HEK293 (cell line): ENCODE measurements around the gene PPIL4.

Experiments used
- CTCF ChIA-PET: fragments of 350-600 bp; formaldehyde crosslinking; extraction: SDS; loops from one replicate; lab custom pipeline; 2021; ENCODE audit warnings: antibody characterized with exemption; lab: Yijun Ruan, JAX
- POLR2A ChIA-PET: fragments of 300-600 bp; formaldehyde crosslinking; extraction: SDS; loops from one replicate; lab custom pipeline; 2020; ENCODE audit warnings: antibody characterized with exemption, inconsistent platforms; lab: Yijun Ruan, JAX
- H3K27ac ChIP-seq: fragments of 200-500 bp; sonication (Bioruptor generic); 2 replicates; pipeline ENCODE4 v1.5.1; 2014; ENCODE audit warnings: low read depth, low read length, control low read depth, inconsistent platforms; ENCODE audit errors: extremely low read depth
- H3K36me3 ChIP-seq, 2 experiments: fragments of 200-500 bp in 1 of 2; sonication (Bioruptor generic) in 1 of 2; 1 replicate in 1 of 2; 2 replicates in 1 of 2; pipeline ENCODE4 v1.5.1; 2014 to 2017; ENCODE audit warnings: inconsistent platforms in 2 of 2, low read length in 2 of 2; ENCODE audit not compliant: control insufficient read depth in 2 of 2, insufficient read depth in 1 of 2
- H3K4me1 ChIP-seq: fragments of 200-500 bp; sonication (Bioruptor generic); 2 replicates; pipeline ENCODE4 v1.5.1; 2014; ENCODE audit warnings: mild to moderate bottlenecking, low read length, inconsistent platforms; ENCODE audit not compliant: control insufficient read depth, insufficient read depth
- H3K4me3 ChIP-seq: 2 replicates; pipeline ENCODE4 v1.5.1; 2011; ENCODE audit warnings: low read depth, mild to moderate bottlenecking, control low read depth, low read length, moderate library complexity
- H3K9me3 ChIP-seq: fragments of 200-500 bp; sonication (Bioruptor generic); 2 replicates; pipeline ENCODE4 v1.5.1; 2014; ENCODE audit warnings: low read depth, low read length, inconsistent platforms; ENCODE audit not compliant: control insufficient read depth, insufficient read depth
- GFI1B ChIP-seq: fragments of 450-650 bp; formaldehyde crosslinking; IDR thresholded peaks from 2 replicates; pipeline ENCODE4 v1.5.1; 2016; ENCODE audit warnings: missing biosample characterization, missing genetic modification characterization
- GLI4 ChIP-seq: fragments of 450-650 bp; formaldehyde crosslinking; IDR thresholded peaks from 2 replicates; pipeline ENCODE4 v1.5.1; 2016; ENCODE audit warnings: missing biosample characterization, missing genetic modification characterization
- OSR2 ChIP-seq: fragments of 450-650 bp; formaldehyde crosslinking; IDR thresholded peaks from 2 replicates; pipeline ENCODE4 v1.5.1; 2016; ENCODE audit warnings: missing biosample characterization, missing genetic modification characterization
- OVOL3 ChIP-seq: fragments of 450-650 bp; formaldehyde crosslinking; IDR thresholded peaks from 2 replicates; pipeline ENCODE4 v1.5.1; 2016; ENCODE audit warnings: missing biosample characterization, missing genetic modification characterization
- YY2 ChIP-seq: fragments of 450-650 bp; formaldehyde crosslinking; IDR thresholded peaks from 2 replicates; pipeline ENCODE4 v1.5.1; 2016; ENCODE audit warnings: missing biosample characterization, missing genetic modification characterization
- ZEB2 ChIP-seq: fragments of 450-650 bp; formaldehyde crosslinking; IDR thresholded peaks from 2 replicates; pipeline ENCODE4 v1.5.1; 2016; ENCODE audit warnings: missing biosample characterization, missing genetic modification characterization
- ZFHX2 ChIP-seq: fragments of 450-650 bp; formaldehyde crosslinking; conservative IDR thresholded peaks from 2 replicates; pipeline ENCODE4 v1.5.1; 2016; ENCODE audit warnings: missing biosample characterization, missing genetic modification characterization
- ZFP37 ChIP-seq: fragments of 450-650 bp; formaldehyde crosslinking; IDR thresholded peaks from 2 replicates; pipeline ENCODE4 v1.5.1; 2016; ENCODE audit warnings: missing biosample characterization, missing genetic modification characterization
- ZNF274 ChIP-seq, 2 experiments: fragments of 200-500 bp in 1 of 2; fragments of 450-650 bp in 1 of 2; sonication (Bioruptor generic) in 1 of 2; formaldehyde crosslinking in 1 of 2; IDR thresholded peaks; 2 replicates each; pipeline versions ENCODE4 v1.5.1 to v1.6.1; 2014 to 2016; ENCODE audit warnings: borderline replicate concordance in 1 of 2, inconsistent platforms in 1 of 2, low read length in 1 of 2, missing biosample characterization in 1 of 2, missing genetic modification characterization in 1 of 2
- ZNF311 ChIP-seq: fragments of 450-650 bp; formaldehyde crosslinking; IDR thresholded peaks from 2 replicates; pipeline ENCODE4 v1.5.1; 2017; ENCODE audit warnings: missing biosample characterization, missing genetic modification characterization, borderline replicate concordance
- ZNF324 ChIP-seq: fragments of 450-650 bp; formaldehyde crosslinking; IDR thresholded peaks from 2 replicates; pipeline ENCODE4 v1.5.1; 2016; ENCODE audit warnings: missing biosample characterization, missing genetic modification characterization
- ZNF548 ChIP-seq: fragments of 450-650 bp; formaldehyde crosslinking; IDR thresholded peaks from 2 replicates; pipeline ENCODE4 v1.5.1; 2016; ENCODE audit warnings: missing biosample characterization, missing genetic modification characterization
- ZNF571 ChIP-seq: fragments of 450-650 bp; formaldehyde crosslinking; IDR thresholded peaks from 2 replicates; pipeline ENCODE4 v1.5.0; 2017; ENCODE audit warnings: missing biosample characterization, missing genetic modification characterization
- ZNF626 ChIP-seq: fragments of 450-650 bp; sonication (Bioruptor Pico); formaldehyde crosslinking; IDR thresholded peaks from 2 replicates; pipeline ENCODE4 v1.5.1; 2018; ENCODE audit warnings: missing biosample characterization, missing genetic modification characterization, inconsistent platforms
- ZNF76 ChIP-seq: fragments of 450-650 bp; formaldehyde crosslinking; IDR thresholded peaks from 2 replicates; pipeline ENCODE4; 2016; ENCODE audit warnings: low read depth, missing biosample characterization, missing genetic modification characterization, borderline replicate concordance
- ZSCAN23 ChIP-seq: fragments of 450-650 bp; formaldehyde crosslinking; IDR thresholded peaks from 2 replicates; pipeline ENCODE4 v1.5.1; 2016; ENCODE audit warnings: missing biosample characterization, missing genetic modification characterization
- ZSCAN30 ChIP-seq: fragments of 450-650 bp; IDR thresholded peaks from 2 replicates; pipeline ENCODE4 v1.5.1; 2018; ENCODE audit warnings: missing biosample characterization, mild to moderate bottlenecking, missing genetic modification characterization, moderate library complexity
- TF ChIP-seq, protein P1 (sequence below): fragments of 450-650 bp; formaldehyde crosslinking; IDR thresholded peaks from 2 replicates; pipeline ENCODE4 v1.5.1; 2016; ENCODE audit warnings: missing biosample characterization, missing genetic modification characterization
- TF ChIP-seq, protein P2 (sequence below): fragments of 450-650 bp; formaldehyde crosslinking; IDR thresholded peaks from 2 replicates; pipeline ENCODE4 v1.5.1; 2016; ENCODE audit warnings: missing biosample characterization, missing genetic modification characterization
- TF ChIP-seq, protein P3 (sequence below): fragments of 450-650 bp; formaldehyde crosslinking; IDR thresholded peaks from 2 replicates; pipeline ENCODE4 v1.5.1; 2016; ENCODE audit warnings: missing biosample characterization, missing genetic modification characterization
- TF ChIP-seq, protein P4 (sequence below): fragments of 450-650 bp; formaldehyde crosslinking; IDR thresholded peaks from 2 replicates; pipeline ENCODE4 v1.5.1; 2016; ENCODE audit warnings: missing biosample characterization, missing genetic modification characterization
- TF ChIP-seq, protein P5 (sequence below): fragments of 450-650 bp; formaldehyde crosslinking; IDR thresholded peaks from 2 replicates; pipeline ENCODE4 v1.5.1; 2017; ENCODE audit warnings: missing biosample characterization, missing genetic modification characterization
- TF ChIP-seq, protein P6 (sequence below): fragments of 450-650 bp; formaldehyde crosslinking; optimal IDR thresholded peaks from 2 replicates; pipeline ENCODE3; 2016; ENCODE audit warnings: missing biosample characterization, mild to moderate bottlenecking, missing genetic modification characterization

Gene PPIL4, protein sequence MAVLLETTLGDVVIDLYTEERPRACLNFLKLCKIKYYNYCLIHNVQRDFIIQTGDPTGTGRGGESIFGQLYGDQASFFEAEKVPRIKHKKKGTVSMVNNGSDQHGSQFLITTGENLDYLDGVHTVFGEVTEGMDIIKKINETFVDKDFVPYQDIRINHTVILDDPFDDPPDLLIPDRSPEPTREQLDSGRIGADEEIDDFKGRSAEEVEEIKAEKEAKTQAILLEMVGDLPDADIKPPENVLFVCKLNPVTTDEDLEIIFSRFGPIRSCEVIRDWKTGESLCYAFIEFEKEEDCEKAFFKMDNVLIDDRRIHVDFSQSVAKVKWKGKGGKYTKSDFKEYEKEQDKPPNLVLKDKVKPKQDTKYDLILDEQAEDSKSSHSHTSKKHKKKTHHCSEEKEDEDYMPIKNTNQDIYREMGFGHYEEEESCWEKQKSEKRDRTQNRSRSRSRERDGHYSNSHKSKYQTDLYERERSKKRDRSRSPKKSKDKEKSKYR

DNA sequence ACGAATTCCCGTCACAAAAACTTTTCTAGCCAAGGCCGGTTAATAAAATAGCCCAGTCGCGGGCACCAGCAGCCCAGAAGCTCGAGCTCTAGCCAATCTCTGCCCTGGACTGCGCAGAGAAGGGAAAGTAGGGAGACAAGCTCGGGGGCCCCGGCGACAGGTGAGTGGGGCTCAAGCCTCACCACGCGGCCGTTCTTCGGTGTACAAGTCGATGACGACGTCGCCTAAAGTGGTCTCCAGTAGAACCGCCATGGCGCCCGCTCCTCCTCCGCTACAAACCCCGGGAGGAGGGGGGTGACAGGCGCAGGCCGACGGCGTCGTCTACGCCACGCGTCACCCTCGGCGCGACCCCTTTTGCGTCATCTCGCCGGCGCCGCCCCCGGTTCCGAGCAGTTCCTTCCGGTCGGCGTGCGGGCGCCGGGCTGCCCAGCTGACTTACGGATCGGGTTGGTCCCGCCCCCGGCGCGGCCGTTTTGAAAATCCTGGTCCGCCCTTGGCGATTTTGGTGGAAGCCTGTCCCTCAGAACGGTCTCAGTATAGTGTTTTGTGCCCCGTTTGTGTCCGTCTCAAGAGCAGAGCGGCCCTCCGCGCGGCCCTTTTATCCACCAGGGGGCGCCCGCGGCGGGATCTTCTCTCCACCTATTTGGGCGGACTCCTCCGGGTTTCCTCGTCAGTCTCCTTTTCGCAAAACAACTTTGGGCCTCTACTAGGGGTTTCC, at the start of gene PPIL4:
PPIL4 (minus strand) TSS at position 290 of the 718 bp plus-strand sequence; CDS start at position 252, 38 bp downstream.
- peaks cover 3% of the 10 kb centered on the region; the same call in 1 of the 2 replicates for H3K4me1 ChIP-seq
- peaks cover under 1 to 3% of the 10 kb centered on the region in 2 experiments; a peak in 2 of 3 replicates for H3K36me3 ChIP-seq
- H3K27ac ChIP-seq: peak within 1 kb of the TSS; percentile 79
- ChIA-PET CTCF (interaction anchor here (0.6 to 2.8 kb wide), 17 partner anchors 9 to 536 kb away, joined by 3 to 14 read pairs (median 4); partner anchors contain the start of gene NUP43), POLR2A (interaction anchor here (0.5 to 3.3 kb wide), 7 partner anchors 15 to 204 kb away, joined by 3 to 11 read pairs (median 4); partner anchors contain the start of genes GINM1, LATS1 and PCMT1)
- no peaks in the 10 kb centered on the region for H3K9me3 ChIP-seq
- H3K4me3 ChIP-seq: peak within 1 kb of the TSS; percentile 79
- TF ChIP-seq ZFP37 (tag by site-specific recombination) (0 out of 2 replicates have a peak, but pooled peaks have one; percentile 25), ZNF311 (no peak), GFI1B (tag by site-specific recombination) (no peak), GLI4 (tag by site-specific recombination) (no peak), ZNF274 (IDR thresholded peaks at IDR 0.05; ENCODE audit: low read length) (no peak), ZNF274 (tag by site-specific recombination; IDR thresholded peaks at IDR 0.05; ENCODE audit: borderline replicate concordance) (no peak), ZSCAN23 (tag by site-specific recombination) (0 out of 2 replicates have a peak, but pooled peaks have one; percentile 9), OVOL3 (peak; percentile 66), ZNF571 (tag by site-specific recombination) (no peak), ZNF548 (tag by site-specific recombination) (no peak), ZFHX2 (tag by site-specific recombination) (peak; percentile 84), YY2 (tag by site-specific recombination) (peak; percentile 65; the same call in 1 of the 2 replicates), ZSCAN30 (tag by site-specific recombination) (peak; percentile 85), ZNF626 (tag by site-specific recombination) (no peak), ZNF76 (tag by site-specific recombination) (peak; percentile 67; the same call in 1 of the 2 replicates), ZNF324 (peak; percentile 73; the same call in 1 of the 2 replicates), ZEB2 (tag by site-specific recombination) (peak; percentile 100), OSR2 (tag by site-specific recombination) (no peak)
- TF ChIP-seq, protein P1, sequence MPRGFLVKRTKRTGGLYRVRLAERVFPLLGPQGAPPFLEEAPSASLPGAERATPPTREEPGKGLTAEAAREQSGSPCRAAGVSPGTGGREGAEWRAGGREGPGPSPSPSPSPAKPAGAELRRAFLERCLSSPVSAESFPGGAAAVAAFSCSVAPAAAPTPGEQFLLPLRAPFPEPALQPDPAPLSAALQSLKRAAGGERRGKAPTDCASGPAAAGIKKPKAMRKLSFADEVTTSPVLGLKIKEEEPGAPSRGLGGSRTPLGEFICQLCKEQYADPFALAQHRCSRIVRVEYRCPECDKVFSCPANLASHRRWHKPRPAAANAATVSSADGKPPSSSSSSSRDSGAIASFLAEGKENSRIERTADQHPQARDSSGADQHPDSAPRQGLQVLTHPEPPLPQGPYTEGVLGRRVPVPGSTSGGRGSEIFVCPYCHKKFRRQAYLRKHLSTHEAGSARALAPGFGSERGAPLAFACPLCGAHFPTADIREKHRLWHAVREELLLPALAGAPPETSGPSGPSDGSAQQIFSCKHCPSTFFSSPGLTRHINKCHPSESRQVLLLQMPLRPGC (tag by site-specific recombination): peak; percentile 85
- TF ChIP-seq, protein P2, sequence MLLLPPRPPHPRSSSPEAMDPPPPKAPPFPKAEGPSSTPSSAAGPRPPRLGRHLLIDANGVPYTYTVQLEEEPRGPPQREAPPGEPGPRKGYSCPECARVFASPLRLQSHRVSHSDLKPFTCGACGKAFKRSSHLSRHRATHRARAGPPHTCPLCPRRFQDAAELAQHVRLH (tag by site-specific recombination): peak; percentile 96
- TF ChIP-seq, protein P3, sequence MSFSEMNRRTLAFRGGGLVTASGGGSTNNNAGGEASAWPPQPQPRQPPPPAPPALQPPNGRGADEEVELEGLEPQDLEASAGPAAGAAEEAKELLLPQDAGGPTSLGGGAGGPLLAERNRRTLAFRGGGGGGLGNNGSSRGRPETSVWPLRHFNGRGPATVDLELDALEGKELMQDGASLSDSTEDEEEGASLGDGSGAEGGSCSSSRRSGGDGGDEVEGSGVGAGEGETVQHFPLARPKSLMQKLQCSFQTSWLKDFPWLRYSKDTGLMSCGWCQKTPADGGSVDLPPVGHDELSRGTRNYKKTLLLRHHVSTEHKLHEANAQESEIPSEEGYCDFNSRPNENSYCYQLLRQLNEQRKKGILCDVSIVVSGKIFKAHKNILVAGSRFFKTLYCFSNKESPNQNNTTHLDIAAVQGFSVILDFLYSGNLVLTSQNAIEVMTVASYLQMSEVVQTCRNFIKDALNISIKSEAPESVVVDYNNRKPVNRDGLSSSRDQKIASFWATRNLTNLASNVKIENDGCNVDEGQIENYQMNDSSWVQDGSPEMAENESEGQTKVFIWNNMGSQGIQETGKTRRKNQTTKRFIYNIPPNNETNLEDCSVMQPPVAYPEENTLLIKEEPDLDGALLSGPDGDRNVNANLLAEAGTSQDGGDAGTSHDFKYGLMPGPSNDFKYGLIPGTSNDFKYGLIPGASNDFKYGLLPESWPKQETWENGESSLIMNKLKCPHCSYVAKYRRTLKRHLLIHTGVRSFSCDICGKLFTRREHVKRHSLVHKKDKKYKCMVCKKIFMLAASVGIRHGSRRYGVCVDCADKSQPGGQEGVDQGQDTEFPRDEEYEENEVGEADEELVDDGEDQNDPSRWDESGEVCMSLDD: peak; percentile 58; the same call in 1 of the 2 replicates
- TF ChIP-seq, protein P4, sequence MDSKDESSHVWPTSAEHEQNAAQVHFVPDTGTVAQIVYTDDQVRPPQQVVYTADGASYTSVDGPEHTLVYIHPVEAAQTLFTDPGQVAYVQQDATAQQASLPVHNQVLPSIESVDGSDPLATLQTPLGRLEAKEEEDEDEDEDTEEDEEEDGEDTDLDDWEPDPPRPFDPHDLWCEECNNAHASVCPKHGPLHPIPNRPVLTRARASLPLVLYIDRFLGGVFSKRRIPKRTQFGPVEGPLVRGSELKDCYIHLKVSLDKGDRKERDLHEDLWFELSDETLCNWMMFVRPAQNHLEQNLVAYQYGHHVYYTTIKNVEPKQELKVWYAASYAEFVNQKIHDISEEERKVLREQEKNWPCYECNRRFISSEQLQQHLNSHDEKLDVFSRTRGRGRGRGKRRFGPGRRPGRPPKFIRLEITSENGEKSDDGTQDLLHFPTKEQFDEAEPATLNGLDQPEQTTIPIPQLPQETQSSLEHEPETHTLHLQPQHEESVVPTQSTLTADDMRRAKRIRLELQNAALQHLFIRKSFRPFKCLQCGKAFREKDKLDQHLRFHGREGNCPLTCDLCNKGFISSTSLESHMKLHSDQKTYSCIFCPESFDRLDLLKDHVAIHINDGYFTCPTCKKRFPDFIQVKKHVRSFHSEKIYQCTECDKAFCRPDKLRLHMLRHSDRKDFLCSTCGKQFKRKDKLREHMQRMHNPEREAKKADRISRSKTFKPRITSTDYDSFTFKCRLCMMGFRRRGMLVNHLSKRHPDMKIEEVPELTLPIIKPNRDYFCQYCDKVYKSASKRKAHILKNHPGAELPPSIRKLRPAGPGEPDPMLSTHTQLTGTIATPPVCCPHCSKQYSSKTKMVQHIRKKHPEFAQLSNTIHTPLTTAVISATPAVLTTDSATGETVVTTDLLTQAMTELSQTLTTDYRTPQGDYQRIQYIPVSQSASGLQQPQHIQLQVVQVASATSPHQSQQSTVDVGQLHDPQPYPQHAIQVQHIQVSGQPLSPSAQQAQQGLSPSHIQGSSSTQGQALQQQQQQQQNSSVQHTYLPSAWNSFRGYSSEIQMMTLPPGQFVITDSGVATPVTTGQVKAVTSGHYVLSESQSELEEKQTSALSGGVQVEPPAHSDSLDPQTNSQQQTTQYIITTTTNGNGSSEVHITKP: peak; percentile 51; the same call in 1 of the 2 replicates
- TF ChIP-seq, protein P5, sequence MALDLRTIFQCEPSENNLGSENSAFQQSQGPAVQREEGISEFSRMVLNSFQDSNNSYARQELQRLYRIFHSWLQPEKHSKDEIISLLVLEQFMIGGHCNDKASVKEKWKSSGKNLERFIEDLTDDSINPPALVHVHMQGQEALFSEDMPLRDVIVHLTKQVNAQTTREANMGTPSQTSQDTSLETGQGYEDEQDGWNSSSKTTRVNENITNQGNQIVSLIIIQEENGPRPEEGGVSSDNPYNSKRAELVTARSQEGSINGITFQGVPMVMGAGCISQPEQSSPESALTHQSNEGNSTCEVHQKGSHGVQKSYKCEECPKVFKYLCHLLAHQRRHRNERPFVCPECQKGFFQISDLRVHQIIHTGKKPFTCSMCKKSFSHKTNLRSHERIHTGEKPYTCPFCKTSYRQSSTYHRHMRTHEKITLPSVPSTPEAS (tag by site-specific recombination): peak; percentile 43
- TF ChIP-seq, protein P6, sequence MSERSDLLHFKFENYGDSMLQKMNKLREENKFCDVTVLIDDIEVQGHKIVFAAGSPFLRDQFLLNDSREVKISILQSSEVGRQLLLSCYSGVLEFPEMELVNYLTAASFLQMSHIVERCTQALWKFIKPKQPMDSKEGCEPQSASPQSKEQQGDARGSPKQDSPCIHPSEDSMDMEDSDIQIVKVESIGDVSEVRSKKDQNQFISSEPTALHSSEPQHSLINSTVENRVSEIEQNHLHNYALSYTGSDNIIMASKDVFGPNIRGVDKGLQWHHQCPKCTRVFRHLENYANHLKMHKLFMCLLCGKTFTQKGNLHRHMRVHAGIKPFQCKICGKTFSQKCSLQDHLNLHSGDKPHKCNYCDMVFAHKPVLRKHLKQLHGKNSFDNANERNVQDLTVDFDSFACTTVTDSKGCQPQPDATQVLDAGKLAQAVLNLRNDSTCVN: peak; percentile 86
